ENCODE results near the gene MARK1. TPM values are rescaled to one million over a fixed set of nuclear protein-coding genes. Genes with fewer than 3 reads are reported as not detected.
"Not testable (repeated sequence)": the region's sequence is repeated elsewhere in the genome, so short reads cannot be mapped to it uniquely, and the experiment has no call there.

The MARK1 gene
- total RNA-seq, 2 experiments from 2014 or later, result not detected

DNA sequence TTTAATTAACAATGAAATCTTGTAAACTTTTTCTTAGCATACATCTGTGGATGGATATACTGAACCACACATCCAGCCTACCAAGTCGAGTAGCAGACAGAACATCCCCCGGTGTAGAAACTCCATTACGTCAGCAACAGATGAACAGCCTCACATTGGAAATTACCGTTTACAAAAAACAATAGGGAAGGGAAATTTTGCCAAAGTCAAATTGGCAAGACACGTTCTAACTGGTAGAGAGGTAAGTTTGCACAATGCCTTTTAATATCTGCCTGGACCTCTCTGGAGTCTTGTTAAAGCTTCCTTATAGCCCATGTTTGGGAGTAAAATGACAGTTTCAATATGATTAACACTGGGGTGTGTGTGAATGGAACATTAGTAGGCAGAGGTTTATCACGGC, 51.4 kb downstream of the MARK1 start:
- Mint-ChIP-seq H3K4me1 (ENCODE audit: low read depth) (no peaks in the 10 kb centered on the region), H3K9me3 (ENCODE audit: insufficient read depth) (peaks cover 6% of the 10 kb centered on the region), H3K27ac (no peak overlapping the region), H3K36me3 (ENCODE audit: low read depth) (no peaks in the 10 kb centered on the region), H3K27me3 (ENCODE audit: low read depth) (no peaks in the 10 kb centered on the region), H3K4me3 (no peak overlapping the region)
- ATAC-seq (no peak), DNase-seq (no peak)
- ChIA-PET CTCF (no interaction called here), POLR2A (no interaction called here)

DNA sequence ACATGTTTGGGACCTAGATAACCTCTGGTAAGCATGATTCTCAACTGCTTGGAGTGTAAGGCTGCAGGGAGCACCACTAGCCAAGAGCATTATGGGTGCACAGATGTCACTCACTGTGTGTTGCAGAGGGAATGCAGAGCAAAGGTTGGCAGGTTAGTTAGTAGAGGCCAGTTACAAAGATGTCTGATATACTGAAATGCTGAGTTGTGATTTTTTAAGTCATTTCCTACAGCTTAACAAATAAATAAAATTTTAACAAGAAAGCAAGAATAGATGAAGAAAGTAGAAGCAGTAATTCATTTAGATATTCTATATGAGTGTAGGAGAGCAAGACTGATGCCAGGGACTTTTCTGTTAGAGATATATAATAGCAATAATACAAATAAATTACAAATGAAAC, 64.8 kb downstream of the MARK1 start:
- no peaks in the 10 kb centered on the region for H3K9me3 Mint-ChIP-seq (ENCODE audit: insufficient read depth)
- H3K4me3 Mint-ChIP-seq, result no peak overlapping the region
- ATAC-seq, result no peak
- no peak for DNase-seq
- no peaks in the 10 kb centered on the region for H3K4me1 Mint-ChIP-seq (ENCODE audit: low read depth)
- no peaks in the 10 kb centered on the region for H3K36me3 Mint-ChIP-seq (ENCODE audit: low read depth)
- POLR2A ChIA-PET, result no interaction called here
- H3K27ac Mint-ChIP-seq, result no peak overlapping the region
- H3K27me3 Mint-ChIP-seq (ENCODE audit: low read depth), result no peaks in the 10 kb centered on the region
- CTCF ChIA-PET, result no interaction called here

DNA sequence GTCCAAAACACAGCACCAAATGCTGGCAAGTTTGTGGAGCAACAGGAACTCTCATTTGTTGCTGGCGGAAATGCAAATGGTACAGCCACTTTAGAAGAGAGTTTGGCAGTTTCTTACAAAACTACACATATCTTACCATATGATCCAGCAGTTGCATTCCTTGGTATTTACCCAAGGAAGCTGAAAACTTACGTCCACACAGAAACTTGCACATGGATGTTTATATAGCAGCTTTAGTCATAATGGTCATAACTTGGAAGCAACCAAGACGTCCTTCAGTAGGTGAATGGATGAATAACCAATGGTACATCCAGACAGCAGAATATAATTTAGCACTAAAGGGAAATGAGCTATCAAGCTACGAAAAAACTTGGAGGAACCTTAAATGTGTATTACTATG, 66.4 kb downstream of the MARK1 start:
- H3K4me3 Mint-ChIP-seq, result no peak overlapping the region
- POLR2A ChIA-PET, result no interaction called here
- no peaks in the 10 kb centered on the region for H3K4me1 Mint-ChIP-seq (ENCODE audit: low read depth)
- no peak for ATAC-seq
- CTCF ChIA-PET, result no interaction called here
- DNase-seq, result no peak
- no peak overlapping the region for H3K27ac Mint-ChIP-seq
- H3K9me3 Mint-ChIP-seq (ENCODE audit: insufficient read depth), result no peaks in the 10 kb centered on the region
- H3K36me3 Mint-ChIP-seq (ENCODE audit: low read depth), result no peaks in the 10 kb centered on the region
- H3K27me3 Mint-ChIP-seq (ENCODE audit: low read depth), result no peaks in the 10 kb centered on the region

DNA sequence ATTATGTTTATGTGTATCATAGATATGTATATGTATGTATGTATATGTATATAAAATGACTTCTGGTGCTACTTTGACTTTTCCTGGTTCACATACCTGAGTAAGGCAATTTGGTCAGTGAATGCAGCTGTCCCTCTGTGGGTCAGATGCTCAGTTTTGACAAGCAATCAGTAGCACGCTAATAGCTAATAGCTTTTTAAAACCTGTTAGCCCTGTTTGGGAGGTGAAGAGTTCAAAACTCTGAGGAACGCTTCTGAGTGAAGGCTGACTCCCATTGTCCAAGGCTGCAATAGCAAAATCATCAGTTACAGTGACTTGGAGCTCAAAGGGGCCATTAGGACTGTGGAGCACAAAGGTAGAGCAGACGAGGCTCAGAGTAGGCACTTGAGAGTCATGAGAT, 67.2 kb downstream of the MARK1 start:
- H3K36me3 Mint-ChIP-seq (ENCODE audit: low read depth), result no peaks in the 10 kb centered on the region
- no peaks in the 10 kb centered on the region for H3K27me3 Mint-ChIP-seq (ENCODE audit: low read depth)
- CTCF ChIA-PET, result no interaction called here
- no peak overlapping the region for H3K27ac Mint-ChIP-seq
- DNase-seq, result no peak
- no peak overlapping the region for H3K4me3 Mint-ChIP-seq
- ATAC-seq, result no peak
- H3K4me1 Mint-ChIP-seq (ENCODE audit: low read depth), result no peaks in the 10 kb centered on the region
- POLR2A ChIA-PET, result no interaction called here
- no peaks in the 10 kb centered on the region for H3K9me3 Mint-ChIP-seq (ENCODE audit: insufficient read depth)

GRCh38 chr1:220604926-220605325, 77.0 kb downstream of the MARK1 start:
- H3K36me3 Mint-ChIP-seq (ENCODE audit: low read depth), result no peaks in the 10 kb centered on the region
- DNase-seq (no peak), ATAC-seq (no peak)
- H3K27me3 Mint-ChIP-seq (ENCODE audit: low read depth), result no peaks in the 10 kb centered on the region
- ChIA-PET POLR2A (no interaction called here), CTCF (no interaction called here)
- no peak overlapping the region for H3K4me3 Mint-ChIP-seq
- H3K4me1 Mint-ChIP-seq (ENCODE audit: low read depth), result no peaks in the 10 kb centered on the region
- no peak overlapping the region for H3K27ac Mint-ChIP-seq
- no peaks in the 10 kb centered on the region for H3K9me3 Mint-ChIP-seq (ENCODE audit: insufficient read depth)

DNA sequence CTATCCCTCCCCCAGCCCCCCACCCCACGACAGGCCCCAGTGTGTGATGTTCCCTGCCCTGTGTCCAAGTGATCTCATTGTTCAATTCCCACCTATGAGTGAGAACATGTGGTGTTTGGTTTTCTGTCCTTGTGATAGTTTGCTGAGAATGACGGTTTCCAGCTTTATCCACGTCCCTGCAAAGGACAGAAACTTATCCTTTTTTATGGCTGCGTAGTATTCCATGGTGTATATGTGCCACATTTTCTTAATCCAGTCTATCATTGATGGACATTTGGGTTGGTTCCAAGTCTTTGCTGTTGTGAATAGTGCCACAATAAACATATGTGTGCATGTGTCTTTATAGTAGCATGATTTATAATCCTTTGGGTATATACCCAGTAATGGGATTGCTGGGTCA, 77.7 kb downstream of the MARK1 start:
- H3K36me3 Mint-ChIP-seq (ENCODE audit: low read depth); H3K9me3 Mint-ChIP-seq (ENCODE audit: insufficient read depth); ATAC-seq; H3K27ac Mint-ChIP-seq; POLR2A ChIA-PET; H3K4me1 Mint-ChIP-seq (ENCODE audit: low read depth); CTCF ChIA-PET; H3K4me3 Mint-ChIP-seq; H3K27me3 Mint-ChIP-seq (ENCODE audit: low read depth); DNase-seq: not testable (repeated sequence)

GRCh38 chr1:220611100-220611499, 83.2 kb downstream of the MARK1 start:
- POLR2A ChIA-PET; DNase-seq; H3K4me3 Mint-ChIP-seq; CTCF ChIA-PET; ATAC-seq; H3K27ac Mint-ChIP-seq; H3K4me1 Mint-ChIP-seq (ENCODE audit: low read depth); H3K36me3 Mint-ChIP-seq (ENCODE audit: low read depth); H3K27me3 Mint-ChIP-seq (ENCODE audit: low read depth); H3K9me3 Mint-ChIP-seq (ENCODE audit: insufficient read depth): not testable (repeated sequence)

DNA sequence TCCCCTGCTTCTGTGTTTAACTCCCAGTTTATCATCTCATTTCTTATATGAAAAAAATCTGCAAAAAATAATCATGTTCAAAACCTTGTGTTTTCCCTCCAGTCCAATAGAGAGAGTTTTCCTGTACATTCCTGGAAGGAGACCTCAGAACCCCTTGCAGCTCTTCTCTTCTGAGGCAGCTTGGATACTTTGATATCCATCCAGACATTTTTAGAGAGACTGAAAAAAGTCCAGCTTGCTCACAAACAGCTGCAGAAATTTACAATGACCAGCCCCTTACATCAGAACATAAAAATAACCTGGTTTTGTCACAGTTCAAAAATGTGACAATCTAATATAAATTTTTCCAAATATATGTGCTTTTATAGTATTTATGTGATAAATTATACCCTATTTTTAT, 88.9 kb downstream of the MARK1 start:
- POLR2A ChIA-PET, result no interaction called here
- no peak overlapping the region for H3K27ac Mint-ChIP-seq
- ATAC-seq (no peak), DNase-seq (no peak)
- no peaks in the 10 kb centered on the region for H3K36me3 Mint-ChIP-seq (ENCODE audit: low read depth)
- no peak overlapping the region for H3K4me3 Mint-ChIP-seq
- H3K9me3 Mint-ChIP-seq (ENCODE audit: insufficient read depth), result no peaks in the 10 kb centered on the region
- H3K4me1 Mint-ChIP-seq (ENCODE audit: low read depth), result no peaks in the 10 kb centered on the region
- CTCF ChIA-PET, result no interaction called here
- H3K27me3 Mint-ChIP-seq (ENCODE audit: low read depth), result no peaks in the 10 kb centered on the region

- ChIA-PET CTCF (no interaction called here), POLR2A (no interaction called here)
- H3K36me3 Mint-ChIP-seq (ENCODE audit: low read depth), result no peaks in the 10 kb centered on the region
- no peak for ATAC-seq
- H3K4me1 Mint-ChIP-seq (ENCODE audit: low read depth), result no peaks in the 10 kb centered on the region
- no peaks in the 10 kb centered on the region for H3K9me3 Mint-ChIP-seq (ENCODE audit: insufficient read depth)
- peaks cover 2% of the 10 kb centered on the region for H3K27me3 Mint-ChIP-seq (ENCODE audit: low read depth)
- no peak overlapping the region for H3K27ac Mint-ChIP-seq
- DNase-seq, result no peak
- H3K4me3 Mint-ChIP-seq, result no peak overlapping the region
These were observed 100.5 kb downstream of the MARK1 start for GRCh38 chr1:220628431-220628830.

GRCh38 chr1:220631238-220631815, 103.4 kb downstream of the MARK1 start:
- peaks cover 2% of the 10 kb centered on the region for H3K27me3 Mint-ChIP-seq (ENCODE audit: low read depth)
- DNase-seq, result no peak
- ATAC-seq, result no peak
- H3K36me3 Mint-ChIP-seq (ENCODE audit: low read depth), result no peaks in the 10 kb centered on the region
- CTCF ChIA-PET, result no interaction called here
- no peaks in the 10 kb centered on the region for H3K4me1 Mint-ChIP-seq (ENCODE audit: low read depth)
- H3K4me3 Mint-ChIP-seq, result no peak overlapping the region
- POLR2A ChIA-PET, result no interaction called here
- no peaks in the 10 kb centered on the region for H3K9me3 Mint-ChIP-seq (ENCODE audit: insufficient read depth)
- H3K27ac Mint-ChIP-seq, result no peak overlapping the region

- ChIA-PET CTCF (no interaction called here), POLR2A (no interaction called here)
- no peaks in the 10 kb centered on the region for H3K9me3 Mint-ChIP-seq (ENCODE audit: insufficient read depth)
- no peak for ATAC-seq
- no peaks in the 10 kb centered on the region for H3K27me3 Mint-ChIP-seq (ENCODE audit: low read depth)
- H3K27ac Mint-ChIP-seq, result no peak overlapping the region
- H3K4me3 Mint-ChIP-seq, result no peak overlapping the region
- no peaks in the 10 kb centered on the region for H3K4me1 Mint-ChIP-seq (ENCODE audit: low read depth)
- no peaks in the 10 kb centered on the region for H3K36me3 Mint-ChIP-seq (ENCODE audit: low read depth)
- no peak for DNase-seq
These were observed 109.8 kb downstream of the MARK1 start for GRCh38 chr1:220637759-220638158.

DNA sequence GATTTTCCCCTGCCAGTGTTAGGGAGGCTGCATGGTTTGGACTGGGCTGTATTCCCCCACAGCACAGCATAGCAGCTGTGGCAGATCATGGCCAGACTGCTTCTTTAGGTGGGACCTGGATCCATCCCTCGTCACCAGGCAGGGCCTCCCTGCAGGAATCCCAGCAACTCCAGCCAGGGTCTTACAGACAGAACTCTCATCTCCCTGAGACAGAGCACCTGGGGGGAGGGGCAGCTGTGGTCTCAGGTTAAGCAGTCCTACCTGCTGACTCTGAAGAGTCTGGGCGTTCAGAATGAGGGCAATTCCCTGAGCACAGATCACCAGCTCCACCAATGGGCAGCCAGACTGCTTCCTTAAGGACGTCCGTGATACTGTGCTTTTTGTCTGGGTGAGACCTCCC, 114.3 kb downstream of the MARK1 start:
- no peak overlapping the region for H3K27ac Mint-ChIP-seq
- H3K4me1 Mint-ChIP-seq (ENCODE audit: low read depth), result no peaks in the 10 kb centered on the region
- DNase-seq (no peak), ATAC-seq (no peak)
- CTCF ChIA-PET, result no interaction called here
- no peaks in the 10 kb centered on the region for H3K9me3 Mint-ChIP-seq (ENCODE audit: insufficient read depth)
- no peak overlapping the region for H3K4me3 Mint-ChIP-seq
- POLR2A ChIA-PET, result no interaction called here
- no peaks in the 10 kb centered on the region for H3K27me3 Mint-ChIP-seq (ENCODE audit: low read depth)
- no peaks in the 10 kb centered on the region for H3K36me3 Mint-ChIP-seq (ENCODE audit: low read depth)

- H3K4me3 Mint-ChIP-seq, result no peak overlapping the region
- H3K4me1 Mint-ChIP-seq (ENCODE audit: low read depth), result no peaks in the 10 kb centered on the region
- H3K27ac Mint-ChIP-seq, result no peak overlapping the region
- ChIA-PET CTCF (no interaction called here), POLR2A (no interaction called here)
- DNase-seq (no peak), ATAC-seq (no peak)
- peaks cover 3% of the 10 kb centered on the region for H3K27me3 Mint-ChIP-seq (ENCODE audit: low read depth)
- no peaks in the 10 kb centered on the region for H3K36me3 Mint-ChIP-seq (ENCODE audit: low read depth)
- H3K9me3 Mint-ChIP-seq (ENCODE audit: insufficient read depth), result no peaks in the 10 kb centered on the region
These were observed 125.1 kb downstream of the MARK1 start for GRCh38 chr1:220652995-220653394.

All from activated CD8-positive, alpha-beta T cell treated with anti-CD3 and anti-CD28 coated beads, Interleukin-2, amount 10 ng/mL, durations not matched to agents 7 days and 5 days (primary cell).